UCSD-AML1 (cell line): ENCODE results near the gene MGAT5.

ENCODE experiments used
- DNase-seq: peaks from one replicate; lab custom pipeline; 2025; ENCODE audit not compliant: unreplicated experiment; lab: John Stamatoyannopoulos, UW

The MGAT5 gene

GRCh38 chr2:134301099-134301927 lies 47.4 kb downstream of the MGAT5 start:
- no peak for DNase-seq

- no peak for DNase-seq
Measured at GRCh38 chr2:134301928-134302260, 48.0 kb downstream of the MGAT5 start.

- DNase-seq, result no peak
Measured at GRCh38 chr2:134304394-134305108, 50.7 kb downstream of the MGAT5 start.

- no peak for DNase-seq
Measured at GRCh38 chr2:134305109-134305491, 51.2 kb downstream of the MGAT5 start.

DNA sequence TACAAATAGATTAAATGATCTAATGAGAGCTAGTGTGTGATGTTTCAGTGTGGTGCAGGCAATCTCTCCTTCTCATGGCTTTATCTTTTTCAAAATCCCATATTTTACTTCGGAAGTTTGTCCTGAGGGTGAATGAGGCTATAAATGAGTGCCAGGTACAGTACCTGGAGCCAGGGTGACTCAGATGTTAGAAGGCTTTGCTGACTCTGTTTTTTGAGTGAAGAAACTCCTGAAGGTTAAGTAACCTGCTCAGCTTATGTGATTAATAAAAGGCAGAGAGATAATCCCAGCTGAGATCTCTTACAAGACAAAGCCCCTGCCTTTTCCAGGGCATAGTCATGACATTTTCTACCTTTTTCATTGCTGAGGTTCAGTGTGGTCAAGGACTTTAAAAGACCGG lies 52.6 kb downstream of the MGAT5 start:
- no peak for DNase-seq

DNA sequence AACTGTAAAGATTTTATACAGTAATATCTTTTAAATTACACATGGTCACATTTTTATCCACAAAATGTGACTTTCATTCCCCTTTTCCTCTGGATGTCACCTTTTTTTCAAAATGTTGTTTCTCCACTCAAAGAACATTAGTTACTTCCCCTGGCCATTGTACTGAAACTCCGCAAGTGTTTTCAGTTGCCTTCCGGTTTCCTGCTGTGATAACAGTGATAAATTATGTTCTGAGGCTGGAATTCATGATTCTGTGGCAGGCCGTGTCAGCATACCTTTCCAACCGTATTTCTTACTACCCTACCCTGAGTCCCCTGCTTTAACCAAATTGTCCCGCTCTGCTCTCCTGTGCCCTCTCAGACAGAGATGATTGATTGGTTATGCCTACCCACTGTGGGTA lies 53.5 kb downstream of the MGAT5 start:
- DNase-seq, result no peak

DNA sequence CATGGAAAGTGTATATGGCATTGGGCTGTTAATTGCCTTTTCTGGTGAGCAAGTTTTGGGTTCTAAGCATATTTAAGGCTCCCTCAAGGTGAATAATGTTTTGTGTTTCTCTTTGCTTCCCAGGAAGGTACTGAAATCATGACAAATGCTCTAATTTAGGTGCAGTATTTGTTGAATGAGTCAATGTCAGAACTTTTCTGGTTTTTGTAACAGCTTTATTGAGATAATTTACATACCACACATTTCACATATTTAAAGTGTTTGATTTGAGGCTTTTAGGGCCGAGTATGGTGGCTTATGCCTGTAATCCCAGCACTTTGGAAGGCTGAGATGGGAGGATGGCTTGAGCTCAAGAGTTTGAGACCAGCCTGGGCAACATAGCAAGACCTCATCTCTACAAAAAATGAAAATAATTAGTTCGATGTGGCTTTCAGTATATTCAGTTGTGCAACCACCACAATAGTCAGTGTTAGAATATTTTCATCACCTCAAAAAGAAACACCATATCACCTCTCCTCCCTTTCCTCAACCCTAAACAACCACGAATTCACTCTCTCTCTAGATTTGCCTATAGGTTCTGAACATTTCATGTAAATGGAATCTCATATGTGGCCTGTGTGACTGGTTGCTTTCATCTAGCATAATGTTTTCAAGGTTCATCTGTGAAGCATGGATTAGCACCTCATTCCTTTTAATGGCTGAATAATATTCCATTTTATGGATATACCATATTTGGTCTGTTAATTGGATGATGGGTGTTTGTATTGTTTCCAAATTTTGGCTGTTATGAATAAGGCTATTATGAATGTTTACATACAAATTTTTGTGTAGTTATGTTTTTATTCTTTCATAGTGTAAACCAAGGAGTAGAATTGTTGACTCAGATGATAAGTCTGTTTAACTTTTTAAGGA lies 54.9 kb downstream of the MGAT5 start:
- DNase-seq, result no peak

DNA sequence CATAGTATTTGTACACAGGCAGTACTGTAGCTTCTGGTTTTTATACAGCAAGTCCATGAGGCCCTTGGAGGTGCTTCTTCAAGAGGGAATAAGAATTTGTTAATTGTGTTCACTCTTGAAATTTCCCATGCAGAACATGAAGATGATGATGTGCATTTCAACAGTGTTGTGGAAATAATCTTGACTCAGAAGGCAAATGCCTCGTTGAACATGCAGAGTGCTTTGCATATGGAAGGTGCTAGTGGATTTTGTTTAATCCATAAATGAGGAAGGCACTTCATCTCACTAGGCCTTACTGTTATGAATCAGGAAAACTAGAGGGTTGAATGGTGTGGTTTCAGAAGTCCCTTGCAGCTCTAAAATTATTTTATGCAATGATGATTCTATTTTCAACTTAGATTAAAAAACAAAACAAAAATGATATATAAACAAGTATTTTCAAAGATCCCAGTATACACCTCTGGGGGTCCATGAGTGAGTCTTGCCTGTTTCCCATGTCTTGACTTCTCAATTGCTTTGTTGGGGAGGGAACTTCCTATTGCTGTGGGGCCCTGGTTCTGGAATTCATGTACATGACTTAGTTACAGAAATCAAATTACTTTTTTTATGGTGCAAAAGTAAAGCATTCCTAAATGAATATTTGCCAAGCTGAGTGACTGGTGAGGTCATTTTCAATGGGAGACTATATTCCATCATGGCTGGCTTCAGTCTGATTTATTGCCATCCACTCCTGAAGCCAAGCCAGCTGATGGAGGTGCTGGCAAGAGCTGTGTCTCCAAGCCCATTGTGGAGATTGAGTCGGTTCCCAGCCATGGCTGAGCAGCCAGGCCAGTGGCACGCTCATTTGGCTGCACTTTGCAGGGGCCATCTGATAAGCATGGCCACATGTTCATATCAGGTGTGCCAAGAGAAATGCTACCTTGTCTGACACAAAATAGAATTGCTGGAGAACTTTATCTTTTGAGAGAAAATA lies 56.5 kb downstream of the MGAT5 start:
- no peak for DNase-seq

GRCh38 chr2:134312482-134312881 lies 58.6 kb downstream of the MGAT5 start:
- no peak for DNase-seq

GRCh38 chr2:134314202-134314601 lies 60.3 kb downstream of the MGAT5 start:
- DNase-seq, result no peak

DNA sequence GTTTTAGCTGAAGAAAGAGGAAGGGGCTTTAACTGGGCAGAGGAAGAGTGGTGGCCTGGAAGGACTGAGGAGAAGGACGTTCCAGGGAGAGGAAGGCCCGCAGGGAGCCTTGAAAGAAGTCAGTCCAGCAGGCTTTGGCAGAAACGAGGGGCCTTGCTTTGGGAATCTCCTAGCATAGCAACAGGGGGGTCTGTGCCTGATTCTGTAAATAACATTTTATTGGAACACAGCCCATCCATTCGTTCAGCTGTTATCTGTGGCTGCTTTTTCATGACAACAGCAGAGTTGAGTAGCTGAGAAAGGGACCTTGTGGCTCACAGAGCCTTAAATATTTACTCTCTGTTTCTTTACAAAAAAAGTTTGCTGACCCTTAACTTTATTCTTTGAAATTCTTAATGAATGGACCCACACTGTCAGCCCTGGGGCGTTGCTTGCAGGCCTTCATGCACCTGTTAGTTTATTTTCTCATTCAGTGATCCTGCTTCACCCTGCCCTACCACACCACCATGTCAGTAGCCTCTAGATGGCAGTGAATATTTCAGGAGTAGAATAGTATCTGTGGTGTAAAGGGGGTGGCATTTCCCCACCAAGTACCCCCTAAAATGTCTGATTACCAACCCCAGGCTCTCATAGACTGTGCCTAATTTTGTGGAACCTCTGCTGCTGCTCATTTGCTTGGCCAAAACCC lies 61.0 kb downstream of the MGAT5 start:
- DNase-seq, result no peak

DNA sequence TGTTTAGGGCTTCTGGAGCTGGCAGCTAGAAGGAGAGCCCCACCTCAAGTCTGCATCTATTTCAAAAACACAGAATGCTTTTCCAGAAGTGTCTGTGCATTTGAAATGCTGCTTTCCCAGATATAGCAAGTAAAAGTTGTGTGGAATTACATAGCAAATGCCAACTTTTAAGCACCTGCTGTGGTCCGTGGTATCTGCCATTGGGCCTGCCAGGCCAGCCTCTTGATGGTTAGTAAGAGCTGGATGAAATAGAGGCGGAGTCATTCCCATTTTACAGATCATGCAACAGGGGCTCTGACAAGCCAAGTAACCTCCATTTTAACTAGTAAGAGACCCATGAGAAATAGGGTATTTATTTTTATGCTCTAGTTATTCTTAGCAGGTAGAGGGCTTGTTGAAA lies 61.6 kb downstream of the MGAT5 start:
- no peak for DNase-seq

GRCh38 chr2:134319596-134320254 lies 65.9 kb downstream of the MGAT5 start:
- DNase-seq, result no peak

DNA sequence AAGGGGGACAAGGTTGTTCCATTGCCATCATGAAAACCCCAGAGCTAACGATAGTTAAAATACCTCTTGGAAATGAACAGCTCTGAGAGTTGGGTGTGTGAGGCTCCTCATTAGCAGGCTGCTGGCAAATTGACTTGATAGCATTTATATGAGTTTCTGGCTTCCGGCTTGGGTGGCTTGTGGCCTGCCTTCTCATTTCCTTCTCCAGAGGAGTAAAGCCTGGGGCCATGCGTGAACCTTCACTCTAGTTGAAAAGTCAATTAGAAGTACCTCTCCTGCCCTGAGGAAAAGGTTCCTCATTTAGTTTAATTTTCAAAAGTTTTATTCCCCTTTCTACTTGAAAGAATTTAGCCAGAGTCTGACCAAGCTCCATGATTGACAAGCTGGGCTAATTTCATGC lies 67.1 kb downstream of the MGAT5 start:
- DNase-seq, result peak; percentile 49

DNA sequence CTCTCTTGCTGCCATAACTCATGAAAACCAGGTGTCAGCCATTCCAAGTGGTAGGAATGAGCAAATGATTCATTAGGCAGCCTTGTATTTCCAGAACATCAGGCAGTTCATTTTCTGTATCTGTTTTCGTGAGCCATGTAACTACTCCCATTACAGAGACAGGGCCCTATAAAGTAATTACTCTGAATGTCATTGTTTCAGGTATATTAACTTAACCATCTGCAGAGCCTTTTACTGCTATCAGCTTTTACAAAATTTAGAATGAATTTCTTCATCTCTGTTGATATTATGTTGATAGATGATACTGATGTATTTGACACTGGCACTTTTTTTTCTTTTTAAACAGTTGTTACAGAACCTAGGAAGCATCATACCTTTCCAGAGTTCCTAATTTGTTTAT lies 69.9 kb downstream of the MGAT5 start:
- no peak for DNase-seq

GRCh38 chr2:134324430-134324829 lies 70.6 kb downstream of the MGAT5 start:
- no peak for DNase-seq

DNA sequence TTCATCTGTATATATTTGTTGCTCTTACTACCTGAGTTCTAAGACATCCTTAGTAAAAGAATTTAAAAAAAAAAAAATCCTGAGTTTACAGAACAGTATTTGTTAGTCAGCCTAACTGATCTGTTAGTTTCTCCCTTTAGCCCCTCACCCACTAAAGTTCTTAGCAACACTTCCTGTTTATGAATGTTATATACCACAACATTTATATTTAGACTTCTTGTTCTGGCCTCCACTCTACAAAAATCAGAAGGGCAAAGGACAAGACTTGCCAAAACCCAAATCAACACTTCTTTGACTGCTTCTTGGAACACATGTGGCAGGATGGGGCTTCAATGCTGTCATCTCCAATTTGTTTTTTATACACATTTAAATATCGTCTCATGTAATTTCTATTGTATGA lies 71.1 kb downstream of the MGAT5 start:
- DNase-seq, result no peak

DNA sequence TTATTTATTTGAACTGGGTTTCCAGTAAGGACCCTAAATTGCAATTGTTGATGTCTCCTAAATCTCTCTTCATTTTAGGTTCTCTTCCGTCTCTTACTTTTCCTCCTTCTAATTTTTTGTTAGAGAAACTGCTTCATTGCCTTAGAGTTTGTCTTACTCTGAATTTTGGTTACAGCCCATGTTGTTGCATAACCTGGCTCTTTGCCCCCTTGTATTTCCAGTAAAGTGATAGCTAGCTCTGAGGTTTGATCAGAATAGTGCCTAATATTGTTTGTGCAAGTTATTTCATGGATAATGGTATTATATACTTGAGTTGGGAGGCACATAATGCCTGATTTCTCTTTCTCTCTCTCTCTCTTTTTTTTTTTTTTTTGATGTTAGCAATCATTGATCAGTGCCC lies 71.8 kb downstream of the MGAT5 start:
- no peak for DNase-seq

DNA sequence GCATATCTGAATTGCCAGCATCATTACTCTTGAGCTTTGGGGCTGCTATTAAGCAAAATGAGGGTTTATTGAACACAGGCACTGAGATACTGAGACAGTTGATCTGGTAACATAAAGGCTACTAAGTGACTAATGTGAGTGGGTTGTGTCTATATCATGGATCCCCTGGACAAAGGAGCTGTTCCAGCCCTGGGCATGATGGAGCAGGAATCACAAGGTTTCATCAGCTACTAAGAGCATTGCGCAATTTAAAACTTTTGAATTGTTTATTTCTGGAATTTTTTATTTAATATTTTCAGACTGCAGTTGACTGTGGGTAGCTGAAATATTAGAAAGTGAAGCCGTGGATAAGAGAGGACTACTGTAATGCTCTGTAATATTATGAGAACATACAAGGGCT lies 73.5 kb downstream of the MGAT5 start:
- no peak for DNase-seq
